ENCODE measurements around the gene ELMOD2. TPM values are rescaled to one million over a fixed set of nuclear protein-coding genes. Genes with fewer than 3 reads are reported as not detected.

The ELMOD2 gene
- total and polyA plus RNA-seq, 2 of the 4 experiments (the other 2 are of a cell fraction): 7.3 to 10.6 TPM

DNA sequence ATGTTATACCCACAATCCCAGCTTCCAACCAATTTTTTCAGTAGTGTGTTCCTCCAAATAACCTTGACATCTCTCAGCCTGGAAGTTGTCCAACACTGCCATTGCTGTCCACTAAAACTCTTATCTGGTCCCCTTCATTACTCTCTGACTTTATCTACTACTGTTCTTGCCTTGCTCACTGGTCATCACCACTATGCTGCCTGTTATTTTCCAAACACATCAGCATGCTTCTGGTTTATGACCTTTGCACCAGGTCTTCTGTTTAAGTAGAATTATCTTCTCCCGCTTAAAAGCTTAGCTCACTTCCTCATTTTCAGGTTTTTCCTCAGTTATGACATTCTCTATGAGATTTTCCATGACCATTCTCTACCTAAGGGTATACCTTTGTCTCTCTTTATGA is 5.5 kb downstream of the ELMOD2 start:
- H3K4me3 ChIP-seq (ENCODE audit: insufficient read depth, low read depth, low read length): no peak overlapping the region
- H4K8ac ChIP-seq (ENCODE audit: low read depth in 2 of 2, low read length in 2 of 2): no peak overlapping the region
- POLR2A ChIA-PET (ENCODE audit: unreplicated experiment): no interaction called here
- dilution Hi-C loops (cut with HindIII; ENCODE audit: low sequenced_read_pairs, unreplicated experiment): no loop called here
- no peak overlapping the region for H3K9ac ChIP-seq (ENCODE audit: low read depth, low read length)
- no peak overlapping the region for H3K27ac ChIP-seq (ENCODE audit: insufficient read depth, low read length)
- no peaks in the 10 kb centered on the region for H3K9me1 ChIP-seq (ENCODE audit: insufficient read depth, low read length)
- no peak overlapping the region for H2AK9ac ChIP-seq (replicated peaks; ENCODE audit: low read depth, low read length, poor library complexity)
- in situ Hi-C loops (cut with MboI; ENCODE audit: low sequenced_read_pairs): no loop called here
- H3K18ac ChIP-seq (ENCODE audit: low read depth, low read length): no peak overlapping the region
- no peak overlapping the region for H2BK15ac ChIP-seq (ENCODE audit: low read depth, low read length)
- H3K4me2 ChIP-seq (ENCODE audit: low read depth, low read length): no peak overlapping the region
- no peaks in the 10 kb centered on the region for H3K4me1 ChIP-seq (ENCODE audit: control insufficient read depth, insufficient read depth, low read length)
- H4K91ac ChIP-seq (ENCODE audit: insufficient read depth, low read depth, low read length): no peak overlapping the region
- no TSS peak for BruUV-seq (replicated peaks)
- intact Hi-C loops (cut with micrococcal nuclease): no loop called here
- no peak overlapping the region for H3K23ac ChIP-seq (ENCODE audit: low read depth, low read length)
- H2AK5ac ChIP-seq (ENCODE audit: low read depth, low read length): no peak overlapping the region
- no peaks in the 10 kb centered on the region for H3K27me3 ChIP-seq (ENCODE audit: control insufficient read depth, insufficient read depth, low read length)
- TF ChIP-seq FOS (IDR thresholded peaks at IDR 0.05; ENCODE audit: low read depth, low read length) (no peak), RAD21 (IDR thresholded peaks at IDR 0.05; ENCODE audit: low read length) (no peak), MAFK (IDR thresholded peaks at IDR 0.05; ENCODE audit: low read depth, low read length) (no peak), MAZ (IDR thresholded peaks at IDR 0.05; ENCODE audit: borderline replicate concordance, low read depth, low read length) (no peak), RFX5 (IDR thresholded peaks at IDR 0.05; ENCODE audit: low read depth, low read length) (no peak), RCOR1 (IDR thresholded peaks at IDR 0.05; ENCODE audit: insufficient replicate concordance, low read length) (no peak), CHD1 (IDR thresholded peaks at IDR 0.05; ENCODE audit: low read depth, low read length) (no peak), BHLHE40 (IDR thresholded peaks at IDR 0.05; ENCODE audit: low read depth, low read length) (no peak)
- TF ChIP-seq, protein P1, sequence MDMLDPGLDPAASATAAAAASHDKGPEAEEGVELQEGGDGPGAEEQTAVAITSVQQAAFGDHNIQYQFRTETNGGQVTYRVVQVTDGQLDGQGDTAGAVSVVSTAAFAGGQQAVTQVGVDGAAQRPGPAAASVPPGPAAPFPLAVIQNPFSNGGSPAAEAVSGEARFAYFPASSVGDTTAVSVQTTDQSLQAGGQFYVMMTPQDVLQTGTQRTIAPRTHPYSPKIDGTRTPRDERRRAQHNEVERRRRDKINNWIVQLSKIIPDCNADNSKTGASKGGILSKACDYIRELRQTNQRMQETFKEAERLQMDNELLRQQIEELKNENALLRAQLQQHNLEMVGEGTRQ (IDR thresholded peaks at IDR 0.05; ENCODE audit: low read depth, low read length): no peak
- ATAC-seq (ENCODE audit: low read depth) (no peak), DNase-seq (no peak)
- no peak overlapping the region for H2BK5ac ChIP-seq (ENCODE audit: low read depth, low read length, poor library complexity, severe bottlenecking)
- H4K20me1 ChIP-seq (ENCODE audit: insufficient read depth, low read length): no peaks in the 10 kb centered on the region
- H4K5ac ChIP-seq (ENCODE audit: low read depth, low read length): no peak overlapping the region
- no peak overlapping the region for H3K56ac ChIP-seq (ENCODE audit: extremely low read depth, insufficient read depth, low read length)
- no peak overlapping the region for H2BK120ac ChIP-seq (ENCODE audit: low read depth, low read length)
- peaks cover 1% of the 10 kb centered on the region; the same call in 1 of the 2 replicates for H3K36me3 ChIP-seq (ENCODE audit: control insufficient read depth, insufficient read depth, low read length)
- no peak overlapping the region for H2AFZ ChIP-seq (replicated peaks; ENCODE audit: low read length, poor library complexity)
- no peak overlapping the region for H2BK20ac ChIP-seq (ENCODE audit: low read depth, low read length)
- no peak overlapping the region for H3K14ac ChIP-seq (replicated peaks; ENCODE audit: low read depth, low read length)
- H3K4ac ChIP-seq (ENCODE audit: low read depth, low read length): no peak overlapping the region
- WGBS, 2 experiments (ENCODE audit: extremely low coverage in 2 of 2, insufficient read length in 1 of 2): 100% methylated on average over 1 of the region's 1 CpG; no CpG with 5 or more reads in 1 of the 2 experiments
- peaks cover 6 to 16% of the 10 kb centered on the region in 2 experiments; a peak in 3 of 4 replicates for H3K79me1 ChIP-seq (ENCODE audit: low read depth in 1 of 2, low read length in 2 of 2)
- H3K9me3 ChIP-seq (ENCODE audit: control insufficient read depth, insufficient read depth, low read length): no peaks in the 10 kb centered on the region
- CTCF ChIA-PET: no interaction called here
